Activated CD8-positive, alpha-beta memory T cell treated with anti-CD3 and anti-CD28 coated beads for 36 hours (primary cell): ENCODE measurements around the gene CHMP6. TPM values are rescaled to one million over a fixed set of nuclear protein-coding genes. Genes with fewer than 3 reads are reported as not detected.

Source experiments
- CTCF ChIA-PET: fragments of 350-600 bp; sonication (Branson Sonifier 250); formaldehyde crosslinking; loops from one replicate; lab custom pipeline; 2021; ENCODE audit warnings: antibody characterized with exemption; lab: Charles Lee
- POLR2A ChIA-PET: fragments of 350-600 bp; sonication (Branson Sonifier 250); formaldehyde crosslinking; loops from one replicate; lab custom pipeline; 2021; ENCODE audit warnings: antibody characterized with exemption; lab: Charles Lee
- total RNA-seq, 2 experiments: library from RNA; stranded (reverse); gene quantifications; one replicate each; pipeline ENCODE4 v1.2.3, GENCODE V29; 2021

The CHMP6 gene
- total RNA-seq, 2 experiments from 2014 or later: 25.6 TPM

DNA sequence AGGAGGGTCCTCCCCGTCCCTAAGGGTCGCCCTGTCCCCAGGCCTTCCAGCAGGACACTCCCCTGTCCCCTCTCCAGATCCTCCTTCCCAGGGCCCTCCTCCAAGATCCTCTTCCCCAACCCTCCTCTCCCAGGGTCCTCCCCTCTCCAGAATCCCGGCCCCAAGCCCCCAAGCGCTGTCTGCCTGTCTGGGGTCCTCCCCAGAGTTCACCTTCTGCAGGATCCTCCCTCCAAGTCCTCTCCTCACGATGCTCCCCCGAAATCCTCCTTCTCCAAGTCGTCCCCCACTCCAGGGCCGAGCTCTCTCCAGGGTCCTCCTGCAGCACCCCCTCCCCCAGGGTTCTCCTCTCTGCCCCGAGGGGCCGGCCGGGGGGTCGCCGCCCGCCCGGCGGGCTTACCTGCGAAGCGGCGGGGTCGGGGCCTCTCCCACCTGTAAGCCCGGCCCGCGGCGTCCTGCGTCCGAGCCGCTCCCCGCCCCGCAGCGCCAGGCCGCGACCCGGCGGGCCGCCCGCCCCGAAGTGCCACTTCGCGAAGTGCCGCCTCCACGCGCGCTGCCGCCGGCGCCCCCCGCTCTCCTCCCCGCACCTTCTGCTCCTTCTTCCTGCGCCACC lies 42.6 kb downstream of the CHMP6 start:
- ChIA-PET POLR2A (no interaction called here), CTCF (no interaction called here)

DNA sequence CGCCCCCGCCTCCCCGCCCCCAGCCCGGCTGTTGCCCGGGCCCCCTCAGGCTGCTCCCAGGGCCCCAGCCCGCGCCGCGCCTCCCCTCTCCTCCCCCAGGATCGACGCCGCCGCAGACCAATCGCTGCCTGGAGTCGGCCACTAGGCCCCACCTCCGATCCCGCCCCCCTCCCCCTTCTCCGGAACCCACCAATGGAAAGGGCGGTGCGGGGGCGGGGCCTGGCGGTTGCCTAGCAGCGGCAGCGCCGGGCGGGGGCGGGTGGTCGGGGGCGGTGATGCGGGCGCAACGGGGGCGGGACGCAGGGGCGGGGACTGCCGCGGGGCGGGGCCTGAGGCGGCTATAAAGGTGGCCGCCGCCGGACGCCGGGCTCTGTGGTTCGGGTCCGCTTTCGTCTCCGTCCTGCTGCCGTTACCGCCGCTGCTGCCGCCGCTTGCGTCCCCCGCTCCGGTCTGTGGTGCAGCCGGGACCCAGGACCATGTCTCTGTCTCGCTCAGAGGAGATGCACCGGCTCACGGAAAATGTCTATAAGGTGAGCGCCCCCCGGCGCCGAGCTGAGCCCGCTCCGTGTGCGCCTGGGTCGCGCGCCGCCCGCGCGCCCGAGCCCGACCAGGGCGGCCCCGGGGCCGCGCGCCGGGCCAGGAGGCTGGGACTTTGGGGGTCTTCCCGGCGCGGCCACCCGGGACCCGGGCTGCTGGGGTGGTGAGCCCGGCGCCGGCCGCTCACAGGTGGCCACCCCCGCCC lies 43.3 kb downstream of the CHMP6 start, which contains the start of gene BAIAP2:
BAIAP2 (plus strand) TSS at position 373 of the 742 bp plus-strand sequence; CDS start at position 477, 104 bp downstream.
- POLR2A ChIA-PET: interaction anchor here (0.8 to 1.0 kb wide), 2 partner anchors 63 to 580 kb away, joined by 4 read pairs; no protein-coding TSS in a partner anchor

DNA sequence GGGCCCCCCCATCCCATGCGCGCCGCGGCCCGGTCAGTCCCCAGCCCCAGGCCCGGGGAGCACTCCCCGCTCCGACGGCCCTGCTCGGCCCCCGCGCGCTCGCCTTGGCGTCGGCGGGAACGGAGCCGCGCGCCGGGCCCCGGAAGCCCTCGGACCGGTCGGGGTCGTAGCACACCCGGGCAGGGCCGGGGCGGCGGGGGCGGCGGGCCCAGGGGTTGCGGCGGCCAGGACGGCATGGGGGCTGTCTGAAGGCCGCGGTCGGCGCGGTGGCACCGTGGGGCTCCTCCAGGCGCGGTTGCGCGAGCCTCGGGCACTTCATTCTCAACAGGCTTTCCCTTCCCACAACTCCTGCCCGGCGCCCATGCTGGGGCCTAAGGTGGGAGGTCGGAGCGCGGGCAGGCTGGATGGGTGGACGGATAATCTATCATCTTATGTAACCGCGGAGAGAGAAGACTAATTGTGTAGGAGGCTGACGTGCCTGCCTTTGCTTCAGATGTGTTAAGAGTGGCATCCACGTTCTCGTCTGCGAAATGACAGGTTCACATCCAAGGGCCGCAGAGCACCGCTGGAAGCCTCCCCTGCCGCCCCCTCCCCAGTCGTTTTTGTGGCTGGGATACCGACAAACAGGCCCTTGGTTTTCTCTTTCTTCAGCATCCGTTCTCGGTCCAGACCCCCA lies 44.0 kb downstream of the CHMP6 start:
- POLR2A ChIA-PET: interaction anchor here (0.6 to 1.0 kb wide), 3 partner anchors 60 to 581 kb away, joined by 4 read pairs; no protein-coding TSS in a partner anchor
- CTCF ChIA-PET: interaction anchor here (2.1 kb wide), 1 partner anchor 62 kb away, joined by 7 read pairs; no protein-coding TSS in a partner anchor

More for the DNA sequence above, 43.3 kb downstream of the CHMP6 start, which contains the start of gene BAIAP2:
- CTCF ChIA-PET: no interaction called here

DNA sequence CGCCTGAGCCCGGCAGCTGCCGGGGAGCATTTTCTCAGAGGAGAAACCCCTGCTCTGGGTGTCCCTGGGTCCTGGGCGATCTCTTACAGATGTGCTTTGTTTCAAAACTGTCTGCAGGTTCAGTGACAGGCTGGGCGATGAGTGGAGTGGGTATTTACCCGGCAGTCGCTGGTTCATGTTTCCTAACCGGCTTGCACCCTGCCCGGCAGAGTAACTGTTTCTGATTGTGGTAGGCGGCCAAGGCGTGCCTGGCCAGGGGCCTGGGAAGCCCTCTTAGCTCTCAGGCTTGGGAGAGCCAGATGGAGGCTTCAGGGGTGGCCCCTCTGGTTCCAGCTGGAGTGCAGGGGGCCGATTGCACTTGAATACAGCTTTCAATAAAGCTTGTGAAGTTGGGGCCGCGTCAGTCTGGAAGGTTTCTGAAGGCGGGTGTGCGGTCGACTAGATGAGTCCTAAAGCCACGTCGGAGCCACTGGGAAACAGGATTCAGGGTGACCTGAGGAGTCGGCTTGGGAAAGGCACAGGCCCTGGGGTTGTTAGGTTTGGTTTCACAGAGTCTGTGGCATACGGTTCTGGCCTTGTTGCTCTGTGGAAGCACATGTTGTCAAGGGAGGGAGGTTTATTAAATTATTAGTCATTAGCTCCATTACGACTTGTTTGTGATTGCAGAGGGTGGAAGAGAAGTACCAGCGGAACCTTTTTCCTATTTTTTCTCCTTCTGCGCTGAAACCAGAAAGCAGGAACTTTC lies 44.7 kb downstream of the CHMP6 start:
- POLR2A ChIA-PET: interaction anchor here (0.6 kb wide), 1 partner anchor 59 kb away, joined by 4 read pairs; no protein-coding TSS in a partner anchor
- CTCF ChIA-PET: interaction anchor here (2.1 kb wide), 1 partner anchor 61 kb away, joined by 7 read pairs; no protein-coding TSS in a partner anchor

DNA sequence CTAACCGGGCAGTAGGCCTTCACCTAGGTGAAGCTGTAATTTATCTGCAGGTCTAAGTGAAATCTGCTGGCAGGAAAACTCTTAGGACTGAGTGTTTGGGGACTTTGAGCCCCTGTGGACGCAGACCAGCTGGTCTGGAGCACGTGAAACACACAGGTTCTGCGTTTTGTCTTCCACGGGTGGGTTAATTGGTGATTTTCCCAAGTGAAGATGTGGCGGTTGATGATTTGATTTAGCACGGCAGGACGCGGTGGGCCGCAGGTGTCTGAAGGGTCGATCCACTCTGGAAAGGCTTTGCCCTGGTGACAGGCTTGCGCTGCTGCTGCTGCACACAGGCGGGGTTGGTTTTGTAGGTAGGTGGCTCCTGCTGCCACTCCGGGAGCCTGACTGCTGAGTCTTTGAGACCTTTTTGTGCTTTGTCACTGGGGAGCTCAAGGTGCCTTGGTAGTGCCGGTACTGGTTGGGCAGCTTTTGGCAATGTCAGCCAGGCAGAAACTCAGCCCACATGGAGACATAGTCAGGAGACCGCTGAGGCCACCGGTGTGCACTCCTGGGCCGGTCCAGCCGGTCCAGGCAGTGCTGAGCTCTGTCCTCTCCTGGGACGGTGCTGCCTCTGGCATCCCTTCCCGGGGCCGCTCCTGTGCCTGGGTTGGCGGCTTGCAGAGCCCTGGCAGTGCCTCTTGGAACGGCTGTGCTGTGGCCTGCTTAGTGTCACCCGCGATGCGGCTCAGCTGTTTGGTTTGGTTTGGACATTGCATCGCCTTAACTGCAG lies 45.6 kb downstream of the CHMP6 start:
- POLR2A ChIA-PET: no interaction called here
- CTCF ChIA-PET: interaction anchor here (2.1 kb wide), 1 partner anchor 60 kb away, joined by 7 read pairs; no protein-coding TSS in a partner anchor

DNA sequence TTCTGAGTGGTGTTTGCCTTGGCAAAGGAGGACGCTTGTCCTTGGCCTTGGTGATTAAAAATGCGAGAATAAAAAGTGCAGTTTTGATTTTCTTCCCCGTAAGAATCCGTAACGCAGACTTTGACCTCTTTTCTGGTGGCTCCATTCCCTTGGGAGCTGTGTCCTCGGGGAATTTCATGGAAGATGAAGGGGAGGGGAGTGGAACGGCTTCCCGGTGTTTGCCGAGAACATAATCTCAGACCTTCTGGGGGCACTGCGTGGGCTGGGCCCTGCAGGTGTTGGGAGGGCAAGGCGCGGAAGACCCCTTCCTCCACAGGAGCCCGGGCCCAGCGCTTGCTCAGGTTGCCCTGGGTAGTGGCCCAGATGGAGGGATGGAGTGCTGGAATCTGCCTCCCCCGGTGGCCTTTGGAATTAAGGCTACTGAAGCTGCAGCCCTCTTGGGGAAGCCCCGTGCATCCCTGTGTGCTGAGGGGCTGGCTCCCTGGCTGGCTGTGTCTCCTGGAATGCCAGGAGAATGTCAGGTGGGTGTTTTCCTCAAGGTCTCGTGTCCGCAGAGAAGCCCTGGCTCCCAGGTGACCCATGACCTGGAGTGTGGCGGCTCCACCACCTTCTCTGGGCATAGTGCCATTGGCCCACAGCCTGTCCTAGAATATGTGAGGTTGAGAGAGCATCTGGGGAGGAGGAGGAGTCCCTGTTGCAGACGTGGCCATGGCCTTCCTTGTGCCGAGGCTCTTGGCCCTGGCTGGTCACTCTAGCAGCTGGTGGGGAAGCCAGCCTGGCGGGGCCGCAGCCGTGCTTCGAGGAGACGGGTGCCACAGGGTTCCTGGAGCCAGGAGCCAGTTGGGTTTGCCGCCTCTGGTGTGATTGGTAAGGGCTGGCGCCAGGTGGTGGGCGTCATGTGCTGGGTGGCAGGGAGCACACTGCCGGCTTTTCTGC lies 46.4 kb downstream of the CHMP6 start:
- CTCF ChIA-PET: interaction anchor here (2.1 kb wide), 1 partner anchor 60 kb away, joined by 7 read pairs; no protein-coding TSS in a partner anchor
- POLR2A ChIA-PET: no interaction called here

DNA sequence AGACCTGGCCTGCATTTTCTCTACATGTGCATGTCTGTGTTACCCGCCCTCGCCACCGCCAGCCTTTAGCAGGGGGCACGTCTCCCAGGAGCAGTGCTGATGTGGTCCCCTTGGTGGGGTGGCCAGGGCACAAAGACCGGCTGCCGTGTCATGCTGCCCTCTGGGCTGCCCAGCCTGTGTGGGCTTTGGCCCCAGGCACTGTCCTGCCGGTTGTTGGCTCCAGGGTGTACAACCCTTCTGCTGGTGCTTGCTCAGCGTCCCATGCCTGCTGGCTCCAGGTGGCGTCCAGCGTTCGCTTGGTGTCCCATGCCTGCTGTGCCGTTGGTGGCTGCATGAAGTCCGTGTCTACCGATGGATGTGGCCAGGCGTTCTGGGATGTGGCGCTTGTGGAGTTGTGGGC lies 47.5 kb downstream of the CHMP6 start:
- ChIA-PET POLR2A (no interaction called here), CTCF (no interaction called here)

DNA sequence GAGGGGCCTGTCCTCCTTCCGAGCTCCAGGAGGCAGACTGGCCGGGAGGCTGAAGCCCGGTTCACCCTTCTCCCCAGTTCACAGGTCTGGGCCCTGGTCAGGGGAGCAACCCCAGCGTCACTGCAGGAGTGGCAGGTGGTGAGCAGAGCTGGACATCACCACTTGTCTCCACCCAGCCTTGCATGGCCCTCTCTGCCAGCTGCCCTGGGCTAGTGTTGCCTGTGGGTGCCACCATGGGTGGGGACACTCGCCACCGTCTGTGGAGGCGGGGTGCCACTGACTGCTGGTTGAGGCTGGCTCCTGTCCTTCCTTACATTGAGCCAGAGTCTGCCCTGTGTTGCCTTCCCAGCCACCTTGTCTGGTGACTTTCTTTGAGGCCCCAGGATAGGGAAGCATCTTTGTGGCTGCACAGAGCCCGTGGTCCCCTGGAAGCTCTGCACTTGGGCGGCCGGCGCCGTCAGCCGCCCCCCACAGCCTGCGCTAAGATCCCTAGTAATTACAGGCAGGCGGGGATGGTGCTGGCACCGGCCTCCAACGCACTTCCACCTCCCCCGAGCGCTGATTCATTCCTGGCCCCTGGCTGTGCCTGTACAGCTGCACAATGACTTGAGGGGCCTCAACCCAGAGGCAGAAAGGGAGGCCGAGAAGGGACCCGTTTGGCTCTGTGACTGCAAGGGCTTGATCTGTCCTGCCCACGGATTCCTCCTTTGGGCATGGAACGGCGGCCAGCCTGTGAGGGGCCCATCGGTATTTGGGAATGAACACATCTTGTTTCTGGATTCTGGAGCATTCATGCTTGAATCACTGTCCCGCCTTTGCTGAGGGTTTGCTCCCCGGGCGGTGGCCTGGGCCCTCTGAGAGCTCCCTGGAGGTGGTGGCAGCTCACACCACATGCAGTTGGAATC lies 48.5 kb downstream of the CHMP6 start:
- POLR2A ChIA-PET: no interaction called here
- CTCF ChIA-PET: interaction anchor here (0.7 kb wide), 1 partner anchor 62 kb away, joined by 4 read pairs; no protein-coding TSS in a partner anchor

DNA sequence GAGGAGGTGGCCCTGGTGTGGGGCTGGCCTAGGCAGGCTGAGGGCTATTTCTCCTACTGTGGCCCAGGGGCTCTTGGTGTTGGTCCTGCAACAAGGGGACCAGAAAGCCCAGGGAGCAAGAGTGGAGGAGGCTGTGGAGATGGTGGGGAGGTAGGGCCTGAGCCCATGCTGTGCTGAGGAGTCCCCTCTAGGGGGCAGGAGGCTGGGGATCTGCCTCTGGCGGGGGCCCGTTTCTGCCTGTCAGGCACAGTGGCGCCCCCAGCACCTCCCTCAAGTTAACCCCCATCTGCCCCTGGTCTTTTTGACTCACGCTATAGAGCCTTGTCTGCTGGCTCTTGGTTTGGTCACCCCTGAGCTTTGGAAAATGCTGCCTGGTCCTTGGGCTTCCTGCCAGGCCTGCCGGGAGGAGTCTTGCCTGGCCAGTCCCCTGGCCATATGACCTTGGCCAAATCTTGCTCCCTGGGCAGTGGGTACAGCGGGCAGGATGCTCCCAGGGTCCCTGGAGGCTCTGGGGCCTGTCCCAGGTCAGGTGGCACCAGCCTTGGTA lies 49.2 kb downstream of the CHMP6 start:
- POLR2A ChIA-PET: no interaction called here
- CTCF ChIA-PET: interaction anchor here (0.7 kb wide), 1 partner anchor 61 kb away, joined by 4 read pairs; no protein-coding TSS in a partner anchor

DNA sequence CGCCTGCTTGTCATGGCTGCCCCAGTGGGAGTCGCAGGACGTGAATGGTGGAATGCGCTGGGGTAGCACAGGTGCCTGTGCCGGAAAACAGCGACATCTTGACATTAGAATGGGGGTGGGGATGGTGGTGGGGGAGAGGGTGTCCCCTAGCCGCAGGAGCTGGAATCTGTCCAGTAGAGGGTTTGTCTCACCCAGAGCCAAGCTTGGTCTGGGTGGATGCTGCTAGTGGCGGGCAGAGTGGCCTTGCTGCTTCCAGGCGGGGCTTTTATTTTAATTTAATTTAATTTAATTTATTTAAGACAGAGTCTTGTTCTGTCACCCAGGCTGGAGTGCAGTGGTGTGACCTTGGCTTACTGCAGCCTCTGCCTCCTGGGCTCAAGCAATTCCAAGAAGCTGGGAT lies 51.0 kb downstream of the CHMP6 start:
- CTCF ChIA-PET: no interaction called here
- POLR2A ChIA-PET: no interaction called here

DNA sequence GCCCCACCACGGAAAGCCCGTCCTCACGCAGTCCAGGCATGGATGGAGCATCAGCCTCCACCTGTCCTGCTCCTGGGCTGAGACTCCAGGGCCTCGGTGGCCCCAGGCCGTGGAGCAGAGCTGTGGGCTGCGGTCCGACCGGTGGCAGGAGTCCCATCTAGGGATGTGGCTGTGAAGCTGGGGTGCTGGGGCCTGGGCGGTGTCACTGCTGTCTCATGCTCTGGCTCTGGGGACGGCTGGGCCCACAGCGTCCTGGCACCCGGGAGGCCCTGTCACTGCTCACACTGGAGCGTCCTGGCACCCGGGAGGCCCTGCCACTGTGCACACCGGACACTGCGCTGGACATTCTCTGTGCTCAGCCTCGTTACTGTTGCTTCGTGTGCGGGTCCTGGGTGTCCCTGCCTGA lies 51.7 kb downstream of the CHMP6 start:
- ChIA-PET POLR2A (no interaction called here), CTCF (no interaction called here)

DNA sequence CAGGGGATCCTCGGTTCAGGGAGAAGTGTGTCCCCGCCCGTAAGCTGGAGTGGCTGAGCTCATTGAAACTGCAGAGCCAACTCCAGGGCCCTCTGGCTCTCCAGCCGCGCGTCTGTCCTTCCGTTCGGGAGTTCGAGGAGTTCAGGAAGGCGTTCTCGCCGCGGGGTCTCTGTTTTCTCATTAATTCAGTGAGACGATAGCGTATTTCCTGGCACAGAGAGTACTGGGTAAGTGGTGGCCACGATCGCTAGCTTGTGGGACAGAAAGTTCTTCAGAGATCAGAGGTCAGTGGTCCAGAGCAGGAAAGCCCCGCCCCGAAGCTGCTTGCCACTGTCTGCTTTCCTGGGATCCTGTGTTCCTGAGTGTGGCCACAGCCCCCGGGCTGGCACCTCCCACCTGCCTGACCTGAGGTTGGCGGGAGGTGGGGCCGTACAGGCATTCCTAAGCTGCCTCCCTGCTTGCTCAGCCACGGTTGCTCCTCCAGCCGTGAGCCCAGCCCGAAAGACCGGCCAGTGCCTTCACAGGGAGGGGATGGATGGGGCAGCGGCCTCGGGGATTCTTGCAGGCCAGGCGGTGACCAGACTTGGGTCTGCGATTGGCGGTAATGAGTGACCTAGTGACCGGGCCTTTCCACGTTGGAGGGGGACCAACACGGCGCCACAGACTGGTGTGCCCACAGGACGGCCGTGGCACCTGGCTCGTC lies 52.2 kb downstream of the CHMP6 start:
- ChIA-PET CTCF (interaction anchor here (1.0 kb wide), 1 partner anchor 20 kb away, joined by 3 read pairs; no protein-coding TSS in a partner anchor), POLR2A (no interaction called here)

DNA sequence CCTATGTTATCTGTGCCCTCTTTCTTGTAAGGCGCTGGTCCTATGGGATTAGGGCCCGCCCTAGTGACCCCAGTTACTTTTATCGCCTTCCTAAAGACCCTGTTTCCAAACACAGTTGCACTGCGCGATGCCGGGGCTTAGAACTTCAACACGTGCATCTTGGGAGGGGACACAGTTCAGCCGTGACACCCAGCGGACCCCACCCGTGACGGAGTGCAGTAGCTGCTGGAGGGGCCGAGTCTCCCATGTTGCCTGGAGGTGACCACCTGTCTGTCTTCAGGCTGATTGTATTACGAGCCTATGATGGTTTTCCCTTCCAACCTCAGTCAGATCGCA lies 52.8 kb downstream of the CHMP6 start:
- POLR2A ChIA-PET: no interaction called here
- CTCF ChIA-PET: interaction anchor here (1.0 kb wide), 1 partner anchor 21 kb away, joined by 3 read pairs; no protein-coding TSS in a partner anchor

DNA sequence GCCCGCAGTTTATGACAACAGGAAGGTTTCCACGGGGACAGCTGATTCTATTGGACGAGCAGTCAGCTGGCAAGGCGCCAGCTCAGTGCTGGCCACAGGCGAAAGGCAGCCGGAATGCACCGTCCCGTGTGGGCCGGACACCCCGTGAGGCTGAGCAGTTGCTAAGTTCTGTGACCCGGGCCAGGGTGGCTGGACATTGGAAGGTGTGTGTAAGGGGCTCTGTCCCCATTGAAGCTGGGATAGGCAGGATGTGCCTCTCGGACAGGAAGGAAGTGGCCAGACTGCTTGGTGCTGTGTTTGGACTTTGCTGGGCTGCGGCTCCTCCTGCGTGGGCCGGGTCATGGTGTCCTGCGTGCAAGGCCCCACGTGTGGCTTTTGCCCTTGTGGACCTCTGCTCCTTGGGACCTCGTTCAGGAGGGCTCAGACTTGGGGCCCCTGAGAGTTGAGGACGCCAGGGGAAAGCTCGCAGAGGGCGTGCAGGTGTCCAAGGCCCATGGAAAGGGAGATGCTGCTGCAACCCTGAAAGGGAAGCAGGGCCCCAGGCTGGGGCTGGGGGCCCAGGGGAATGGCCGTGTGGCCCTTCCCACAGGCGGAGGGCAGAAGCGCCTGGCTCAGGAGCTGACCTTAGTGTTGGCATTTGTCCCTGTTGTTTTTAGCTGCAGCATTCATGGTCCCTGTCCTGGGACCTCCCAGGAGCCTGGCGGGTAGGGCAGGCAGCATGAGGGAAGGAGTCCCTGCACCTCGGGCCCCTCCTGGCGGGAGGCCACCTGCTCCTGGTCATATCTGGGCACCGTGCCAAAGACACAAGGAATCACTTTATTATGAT lies 53.3 kb downstream of the CHMP6 start:
- ChIA-PET POLR2A (no interaction called here), CTCF (interaction anchor here (1.0 kb wide), 1 partner anchor 21 kb away, joined by 3 read pairs; no protein-coding TSS in a partner anchor)
